HG03432 (cell line): ENCODE results near the gene RERE.

ENCODE experiments used
- ATAC-seq: cut with Tn5 transposase; IDR thresholded peaks from one replicate; pipeline ENCODE4 v1.9.1; 2021; ENCODE audit warnings: mild to moderate bottlenecking, moderate library complexity; ENCODE audit not compliant: unreplicated experiment

Gene RERE

GRCh38 chr1:8419172-8419571 is 398.3 kb downstream of the RERE start:
- no peak for ATAC-seq

GRCh38 chr1:8418301-8418700 is 399.1 kb downstream of the RERE start:
- no peak for ATAC-seq

- ATAC-seq: no peak
Measured at GRCh38 chr1:8417625-8418024, 399.8 kb downstream of the RERE start.

- ATAC-seq: no peak
Measured at GRCh38 chr1:8416881-8417280, 400.6 kb downstream of the RERE start.

GRCh38 chr1:8415526-8416278 is 401.7 kb downstream of the RERE start:
- no peak for ATAC-seq

- no peak for ATAC-seq
Measured at GRCh38 chr1:8412183-8412831, 405.1 kb downstream of the RERE start.

GRCh38 chr1:8411803-8412182 is 405.6 kb downstream of the RERE start:
- ATAC-seq: no peak

- no peak for ATAC-seq
Measured at GRCh38 chr1:8410791-8411190, 406.6 kb downstream of the RERE start.

GRCh38 chr1:8409606-8410005 is 407.8 kb downstream of the RERE start:
- no peak for ATAC-seq

GRCh38 chr1:8409106-8409505 is 408.3 kb downstream of the RERE start:
- ATAC-seq: no peak

- no peak for ATAC-seq
Measured at GRCh38 chr1:8408151-8408839, 409.1 kb downstream of the RERE start.

- ATAC-seq: no peak
Measured at GRCh38 chr1:8407652-8408051, 409.8 kb downstream of the RERE start.

- no peak for ATAC-seq
Measured at GRCh38 chr1:8406960-8407359, 410.5 kb downstream of the RERE start.

GRCh38 chr1:8406011-8406410 is 411.4 kb downstream of the RERE start:
- no peak for ATAC-seq

- no peak for ATAC-seq
Measured at GRCh38 chr1:8404460-8405370, 412.7 kb downstream of the RERE start.

GRCh38 chr1:8402109-8402710 is 415.2 kb downstream of the RERE start:
- no peak for ATAC-seq

- no peak for ATAC-seq
Measured at GRCh38 chr1:8398677-8399076, 418.8 kb downstream of the RERE start.

- ATAC-seq: no peak
Measured at GRCh38 chr1:8398086-8398485, 419.4 kb downstream of the RERE start.

- peak; percentile 74 for ATAC-seq
Measured at GRCh38 chr1:8397511-8397910, 419.9 kb downstream of the RERE start.

GRCh38 chr1:8396786-8397406 is 420.5 kb downstream of the RERE start:
- ATAC-seq: peak; percentile 34
